ENCODE data around the gene RFLNA. TPM values are rescaled to one million over a fixed set of nuclear protein-coding genes. Genes with fewer than 3 reads are reported as not detected.

Gene RFLNA
- total RNA-seq, 1 donor from 2014 or later, result 0.50 TPM

- intact Hi-C loops (cut with DNase I), result loop anchor here (10.0 kb wide), 1 partner anchor 259 kb away; no protein-coding TSS in a partner anchor
- Histone ChIP-seq H3K9me3 (no peaks in the 10 kb centered on the region), H3K27ac (no peak overlapping the region), H3K36me3 (no peaks in the 10 kb centered on the region), H3K4me3 (no peak overlapping the region), H3K4me1 (no peaks in the 10 kb centered on the region), H3K27me3 (ENCODE audit: low read depth) (no peaks in the 10 kb centered on the region)
- no peak for DNase-seq
- no peak for TF ChIP-seq CTCF (IDR thresholded peaks at IDR 0.05)
- ATAC-seq, result no peak
These were observed 19.3 kb downstream of the RFLNA start for GRCh38 chr12:124314207-124314606.

DNA sequence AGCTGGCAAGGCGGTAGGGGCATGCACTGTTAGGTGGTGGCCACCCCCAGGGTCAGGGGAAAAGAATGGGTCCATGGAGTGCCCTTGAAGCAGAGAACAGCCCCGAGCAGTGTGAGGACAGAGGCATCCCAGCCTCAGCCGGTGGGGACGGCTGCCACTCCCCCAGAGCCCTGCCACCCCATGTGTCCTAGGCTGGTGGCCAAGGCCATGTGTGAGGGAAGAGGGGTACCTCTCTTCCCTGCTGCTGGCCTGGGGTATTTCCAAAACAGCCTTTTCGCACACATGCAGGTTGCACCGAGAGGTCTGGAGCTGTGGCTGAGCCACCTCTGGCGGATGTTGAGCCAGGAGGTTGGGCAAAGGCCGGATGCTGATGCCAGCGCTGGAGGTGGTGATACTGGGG is 19.9 kb downstream of the RFLNA start:
- Histone ChIP-seq H3K9me3 (no peaks in the 10 kb centered on the region), H3K4me3 (no peak overlapping the region), H3K4me1 (no peaks in the 10 kb centered on the region), H3K36me3 (no peaks in the 10 kb centered on the region), H3K27me3 (ENCODE audit: low read depth) (no peaks in the 10 kb centered on the region), H3K27ac (no peak overlapping the region)
- DNase-seq (no peak), ATAC-seq (no peak)
- intact Hi-C loops (cut with DNase I), result loop anchor here (10.0 kb wide), 1 partner anchor 260 kb away; no protein-coding TSS in a partner anchor
- no peak for TF ChIP-seq CTCF (IDR thresholded peaks at IDR 0.05)

DNA sequence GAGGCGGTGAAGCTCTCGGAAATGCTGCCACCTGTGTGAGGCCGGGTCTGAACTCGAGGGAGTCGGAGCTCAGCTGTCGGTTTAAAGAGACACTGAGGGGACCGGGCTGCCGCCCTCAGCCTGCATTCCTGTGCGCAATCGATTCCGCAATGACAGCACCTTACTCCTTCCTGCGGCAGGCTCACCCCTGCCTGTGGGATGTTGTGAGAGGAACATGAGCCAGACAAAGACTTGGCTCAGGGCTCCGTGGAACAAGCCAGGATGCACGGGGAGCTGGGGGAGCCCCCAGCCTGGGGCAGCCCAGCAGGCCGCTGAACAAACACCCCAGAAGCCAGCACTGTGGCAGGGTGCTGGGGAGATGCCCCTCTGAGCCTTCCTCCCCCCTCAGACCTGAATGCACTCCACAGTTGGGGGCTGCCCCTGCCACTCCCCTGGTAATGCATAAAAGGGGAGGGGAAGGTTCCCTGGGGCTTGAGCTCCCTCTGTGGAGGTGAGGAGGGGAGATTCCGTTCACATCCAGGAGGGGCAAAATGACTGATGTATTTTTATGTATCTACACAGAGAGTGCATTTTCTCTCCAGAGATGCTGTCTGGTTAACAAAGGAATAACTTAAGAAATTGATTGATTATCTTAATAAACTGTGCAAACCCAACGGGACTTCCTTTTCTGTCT is 20.6 kb downstream of the RFLNA start:
- no peak for TF ChIP-seq CTCF (IDR thresholded peaks at IDR 0.05)
- no peak overlapping the region for H3K4me3 ChIP-seq
- no peaks in the 10 kb centered on the region for H3K4me1 ChIP-seq
- H3K27ac ChIP-seq, result no peak overlapping the region
- no peaks in the 10 kb centered on the region for H3K9me3 ChIP-seq
- H3K36me3 ChIP-seq, result no peaks in the 10 kb centered on the region
- ATAC-seq, result no peak
- no peak for DNase-seq
- intact Hi-C loops (cut with DNase I), result loop anchor here (10.0 kb wide), 1 partner anchor 261 kb away; no protein-coding TSS in a partner anchor
- H3K27me3 ChIP-seq (ENCODE audit: low read depth), result no peaks in the 10 kb centered on the region

DNA sequence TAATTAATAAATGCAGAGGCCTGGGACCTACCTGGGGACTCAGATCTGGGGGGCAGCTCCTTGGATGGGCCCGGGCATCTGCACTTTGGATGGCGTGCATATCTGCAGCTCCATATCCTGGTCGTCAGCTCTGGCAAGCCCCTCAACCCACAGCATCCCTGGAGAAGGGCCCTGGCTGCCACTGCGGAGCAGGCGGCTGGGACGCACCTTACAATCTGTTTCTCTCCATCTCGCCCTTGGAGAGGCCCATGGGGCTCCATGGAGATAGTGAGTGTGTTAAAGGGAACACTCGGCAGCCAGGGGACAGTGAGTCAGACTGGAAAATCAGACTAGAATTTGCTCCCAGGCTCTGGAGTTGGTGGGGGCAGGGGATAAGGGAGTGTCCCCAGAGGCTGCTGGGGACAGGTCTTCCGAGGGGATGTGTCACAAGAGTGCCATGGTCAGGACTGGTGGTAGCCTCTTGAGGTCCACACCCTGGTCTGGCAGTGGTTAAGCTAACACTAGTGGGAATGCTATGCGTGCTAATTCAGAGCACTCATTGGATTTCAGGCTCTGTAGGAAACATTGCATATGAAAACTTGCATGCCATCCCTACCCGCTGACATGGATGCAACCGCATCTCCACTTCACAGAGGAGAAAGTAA is 21.5 kb downstream of the RFLNA start:
- TF ChIP-seq CTCF (IDR thresholded peaks at IDR 0.05), result no peak
- intact Hi-C loops (cut with DNase I), result loop anchor here (10.0 kb wide), 1 partner anchor 262 kb away; no protein-coding TSS in a partner anchor
- Histone ChIP-seq H3K9me3 (no peaks in the 10 kb centered on the region), H3K4me1 (no peaks in the 10 kb centered on the region), H3K4me3 (no peak overlapping the region), H3K36me3 (no peaks in the 10 kb centered on the region), H3K27me3 (ENCODE audit: low read depth) (no peaks in the 10 kb centered on the region), H3K27ac (no peak overlapping the region)
- DNase-seq, result no peak
- ATAC-seq, result no peak

DNA sequence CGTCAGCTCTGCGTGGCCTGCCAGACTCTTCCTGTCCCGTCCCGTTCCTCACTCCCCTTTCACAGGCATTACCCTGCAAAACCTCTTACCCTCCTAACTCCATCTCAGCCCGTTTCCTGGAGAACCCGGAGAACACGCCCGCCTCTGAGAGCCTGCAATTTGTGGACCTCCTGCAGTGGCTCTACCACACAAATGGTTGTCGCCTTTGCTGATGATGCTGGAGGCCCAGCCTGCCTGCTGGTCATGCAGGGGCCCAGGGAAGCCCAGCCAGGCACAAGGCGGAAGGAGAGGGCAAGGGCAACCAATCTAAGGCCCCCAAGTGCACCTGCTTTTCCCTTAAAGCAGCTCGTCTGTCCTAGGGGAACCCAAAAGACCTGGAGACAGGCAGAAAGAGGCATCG is 22.5 kb downstream of the RFLNA start:
- TF ChIP-seq CTCF (IDR thresholded peaks at IDR 0.05), result no peak
- no peak for DNase-seq
- no peaks in the 10 kb centered on the region for H3K27me3 ChIP-seq (ENCODE audit: low read depth)
- ATAC-seq, result no peak
- no peaks in the 10 kb centered on the region for H3K9me3 ChIP-seq
- no peaks in the 10 kb centered on the region for H3K36me3 ChIP-seq
- no peaks in the 10 kb centered on the region for H3K4me1 ChIP-seq
- intact Hi-C loops (cut with DNase I), result loop anchor here (10.0 kb wide), 1 partner anchor 263 kb away; no protein-coding TSS in a partner anchor
- no peak overlapping the region for H3K27ac ChIP-seq
- H3K4me3 ChIP-seq, result no peak overlapping the region

Data from lower lobe of right lung (tissue), 2 donors.